ENCODE results near the gene PREX1.
"Not testable (repeated sequence)": the region's sequence is repeated elsewhere in the genome, so short reads cannot be mapped to it uniquely, and the experiment has no call there.

The PREX1 gene

GRCh38 chr20:48779435-48779834 lies 48.4 kb downstream of the PREX1 start:
- DNase-seq, result no peak

DNA sequence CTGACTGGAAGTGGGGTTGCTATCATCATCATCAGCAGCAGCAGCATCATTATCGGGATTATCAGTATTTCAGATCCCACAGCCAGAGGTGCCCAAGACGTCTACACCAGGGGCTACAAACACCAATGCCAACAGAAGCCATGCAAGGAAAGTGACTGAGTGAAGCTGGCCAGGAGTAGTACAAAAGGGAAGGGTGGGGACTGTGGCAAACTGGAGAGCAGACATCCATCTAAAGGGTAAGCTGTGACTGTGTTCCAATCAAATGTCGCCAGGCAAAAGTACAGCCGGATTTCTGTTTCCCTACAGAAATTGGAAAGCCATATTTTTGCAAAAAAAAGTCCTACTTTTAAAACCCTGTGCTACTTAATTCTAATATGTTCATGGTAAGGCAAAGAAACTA lies 50.0 kb downstream of the PREX1 start:
- no peak for DNase-seq

DNA sequence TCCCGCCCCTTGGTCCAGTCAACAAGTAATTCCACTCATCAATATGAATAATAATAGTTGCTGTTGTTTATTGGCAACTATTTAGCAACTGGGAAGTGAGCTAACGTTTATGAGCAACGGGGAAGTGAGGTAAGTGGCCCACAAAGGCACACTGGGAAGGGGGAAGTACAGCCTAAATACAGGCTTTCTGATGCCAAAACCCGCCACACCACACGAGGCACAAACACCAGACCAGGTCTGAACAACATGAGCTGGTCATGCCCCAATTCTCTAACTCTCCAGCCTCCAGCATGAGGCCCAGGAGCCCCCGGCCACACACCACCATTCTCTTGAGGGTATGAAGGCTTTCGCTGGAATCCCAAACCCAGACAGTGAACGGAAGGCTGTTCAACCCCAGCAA lies 50.8 kb downstream of the PREX1 start:
- peak in 18 of 56 donors; percentile 16 to 77 (median 34) for DNase-seq

DNA sequence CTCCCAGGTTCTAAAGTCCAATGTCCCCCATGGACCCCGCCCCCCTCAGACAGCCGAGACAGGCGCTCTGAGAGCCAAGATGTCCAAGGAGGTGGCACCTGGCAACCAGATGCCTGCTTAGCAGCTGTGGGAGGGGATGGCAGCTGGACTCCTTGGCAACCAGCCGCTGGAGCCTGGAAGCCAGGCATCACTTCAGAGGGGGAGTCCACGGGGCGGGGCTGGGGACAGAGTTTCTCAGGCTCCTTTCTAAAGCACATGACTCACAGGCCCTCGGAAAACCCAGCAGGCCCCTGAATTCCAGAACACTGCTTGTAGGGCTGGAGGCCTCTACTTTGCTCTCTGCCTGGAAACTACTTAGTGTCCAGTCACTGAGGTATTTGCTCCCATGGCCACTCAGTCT lies 51.5 kb downstream of the PREX1 start:
- peak in 31 of 56 donors; percentile 20 to 81 (median 43) for DNase-seq

DNA sequence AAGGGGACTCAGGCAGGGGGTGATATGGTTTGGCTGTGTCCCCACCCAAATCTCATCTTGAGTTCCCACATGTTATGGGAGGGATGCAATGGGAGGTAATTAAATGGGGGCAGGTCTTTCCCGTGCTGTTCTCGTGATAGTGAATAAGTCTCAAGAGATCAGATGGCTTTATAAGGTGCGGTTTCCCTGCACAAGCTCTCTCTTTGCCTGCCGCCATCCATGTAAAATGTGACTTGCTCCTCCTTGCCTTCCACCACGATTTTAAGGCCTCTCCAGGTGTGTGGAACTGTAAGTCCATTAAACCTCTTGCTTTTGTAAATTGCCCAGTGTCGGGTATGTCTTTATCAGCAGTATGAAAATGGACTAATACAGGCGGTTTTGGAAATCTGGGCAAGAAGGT lies 52.3 kb downstream of the PREX1 start:
- not testable (repeated sequence) for DNase-seq

- no peak for DNase-seq
Measured at GRCh38 chr20:48774696-48775095, 53.1 kb downstream of the PREX1 start.

DNA sequence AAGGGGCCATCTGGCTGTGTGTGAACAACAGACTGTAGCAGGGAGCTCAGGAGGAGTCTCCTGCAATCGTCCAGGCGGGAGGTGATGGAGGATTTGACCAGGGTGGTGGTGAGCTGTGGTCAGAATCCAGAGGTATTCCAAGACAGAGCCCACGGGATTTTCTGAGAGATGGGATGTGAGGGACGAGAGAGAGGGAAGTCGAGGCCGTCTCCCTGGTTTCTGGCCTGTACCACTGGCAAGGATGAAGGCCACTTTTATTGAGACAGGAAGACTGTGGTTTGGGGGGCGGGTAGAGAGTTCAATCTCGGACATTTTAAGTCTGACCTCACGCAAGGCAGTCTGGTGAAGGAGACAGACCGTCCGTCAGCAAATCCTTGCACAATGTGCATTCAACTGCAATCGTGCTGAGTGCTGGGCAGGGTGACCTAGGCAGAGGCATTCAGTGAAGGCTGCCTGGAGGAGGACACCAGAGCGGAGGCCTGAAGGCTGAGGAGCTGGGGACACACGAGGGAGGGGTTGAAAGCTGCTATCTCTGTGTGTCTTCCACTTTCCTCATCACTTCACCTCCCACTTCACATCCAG lies 53.9 kb downstream of the PREX1 start:
- DNase-seq, result peak in 6 of 56 donors; percentile 16 to 58 (median 30)

DNA sequence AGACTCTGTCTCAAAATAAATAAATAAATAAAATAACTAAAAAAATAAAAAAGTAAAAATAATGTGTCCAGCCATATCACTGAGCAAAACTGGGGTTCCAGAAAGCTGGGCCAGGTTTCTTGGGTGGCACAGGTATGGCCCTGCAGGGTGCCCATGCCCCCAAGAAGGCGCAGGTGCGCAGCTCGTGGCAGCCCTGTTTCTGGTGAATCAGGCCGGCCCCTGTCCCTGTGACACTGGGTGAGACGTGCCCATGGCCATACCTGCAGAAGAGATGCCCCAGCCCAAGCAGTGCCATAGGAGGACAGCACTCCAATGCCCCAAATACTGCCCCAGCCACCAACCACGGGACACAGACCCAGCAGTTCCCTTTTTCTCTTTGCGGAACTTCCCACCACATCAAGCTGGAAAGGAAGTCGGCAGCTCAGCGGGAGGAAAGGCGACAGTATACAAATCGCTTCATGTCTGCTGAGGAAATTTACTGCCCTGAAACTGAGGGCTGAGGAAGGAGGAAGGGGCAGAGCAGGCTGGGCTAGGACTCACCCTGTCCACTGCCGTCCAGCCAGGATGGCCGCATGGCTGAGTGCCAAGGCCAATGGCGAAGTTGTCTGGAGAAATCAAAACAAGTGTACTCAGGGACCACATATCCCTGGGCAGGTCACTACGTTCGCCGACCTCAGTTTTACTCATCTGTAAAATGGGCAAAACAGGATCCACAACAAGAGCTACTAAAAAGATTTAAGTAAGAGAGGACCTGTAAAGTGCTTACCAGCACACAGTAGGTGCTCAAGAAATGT lies 55.4 kb downstream of the PREX1 start:
- DNase-seq, result peak in 26 of 56 donors; percentile 26 to 73 (median 39)

DNA sequence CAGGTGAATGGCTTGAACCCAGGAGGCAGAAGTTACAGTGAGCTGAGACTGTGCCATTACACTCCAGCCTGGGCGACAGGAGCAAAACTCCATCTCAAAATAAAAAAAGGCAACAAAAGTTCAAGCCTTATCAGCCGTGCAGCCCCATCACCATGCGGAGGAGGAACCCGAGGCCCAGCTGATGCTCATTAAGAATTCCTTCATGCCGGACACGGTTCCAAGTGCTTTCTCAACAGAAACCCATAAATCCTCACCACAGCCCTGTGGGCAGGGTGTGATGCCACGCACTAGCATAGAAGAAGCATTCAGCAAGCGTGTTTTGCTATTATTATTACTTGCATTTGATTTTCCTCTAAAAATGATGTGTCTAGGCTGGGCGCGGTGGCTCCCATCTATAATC lies 56.3 kb downstream of the PREX1 start:
- DNase-seq, result peak in 3 of 56 donors; percentile 11 to 35 (median 23)

DNA sequence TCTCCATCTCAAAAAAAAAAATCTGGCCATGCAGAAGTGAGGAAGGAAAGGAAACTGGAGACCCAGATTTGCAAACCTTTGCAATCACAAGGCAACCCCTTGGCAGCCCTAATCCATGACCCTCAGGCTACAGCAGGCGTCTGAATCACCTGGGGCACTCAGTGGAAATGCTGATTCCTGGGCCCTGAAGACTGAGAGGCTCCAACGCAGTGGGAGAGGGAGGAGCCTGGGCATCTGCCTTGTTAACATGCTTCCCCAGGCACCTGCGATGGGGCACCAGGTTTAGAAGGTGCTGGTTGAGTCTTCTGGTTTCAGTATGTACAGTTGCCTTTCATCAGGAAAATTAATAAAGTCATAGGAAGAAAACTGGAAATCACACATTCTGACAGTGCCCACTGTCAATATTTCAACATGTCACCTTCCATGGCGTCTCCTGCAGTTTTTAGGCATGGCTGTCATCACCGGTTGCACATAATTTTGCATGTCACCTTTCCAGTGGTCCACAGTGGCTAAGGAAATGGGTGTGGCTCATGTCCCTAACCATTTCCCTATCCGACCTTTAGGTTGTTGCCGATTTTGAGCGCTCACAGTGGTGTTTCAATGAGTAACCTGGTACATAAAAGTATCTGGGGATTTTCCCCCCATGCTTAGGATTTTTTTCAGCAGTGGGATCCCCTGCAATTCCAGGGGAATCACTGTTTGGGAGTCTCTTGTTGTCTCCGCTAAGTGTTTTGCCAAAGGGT lies 56.9 kb downstream of the PREX1 start:
- DNase-seq, result no peak

DNA sequence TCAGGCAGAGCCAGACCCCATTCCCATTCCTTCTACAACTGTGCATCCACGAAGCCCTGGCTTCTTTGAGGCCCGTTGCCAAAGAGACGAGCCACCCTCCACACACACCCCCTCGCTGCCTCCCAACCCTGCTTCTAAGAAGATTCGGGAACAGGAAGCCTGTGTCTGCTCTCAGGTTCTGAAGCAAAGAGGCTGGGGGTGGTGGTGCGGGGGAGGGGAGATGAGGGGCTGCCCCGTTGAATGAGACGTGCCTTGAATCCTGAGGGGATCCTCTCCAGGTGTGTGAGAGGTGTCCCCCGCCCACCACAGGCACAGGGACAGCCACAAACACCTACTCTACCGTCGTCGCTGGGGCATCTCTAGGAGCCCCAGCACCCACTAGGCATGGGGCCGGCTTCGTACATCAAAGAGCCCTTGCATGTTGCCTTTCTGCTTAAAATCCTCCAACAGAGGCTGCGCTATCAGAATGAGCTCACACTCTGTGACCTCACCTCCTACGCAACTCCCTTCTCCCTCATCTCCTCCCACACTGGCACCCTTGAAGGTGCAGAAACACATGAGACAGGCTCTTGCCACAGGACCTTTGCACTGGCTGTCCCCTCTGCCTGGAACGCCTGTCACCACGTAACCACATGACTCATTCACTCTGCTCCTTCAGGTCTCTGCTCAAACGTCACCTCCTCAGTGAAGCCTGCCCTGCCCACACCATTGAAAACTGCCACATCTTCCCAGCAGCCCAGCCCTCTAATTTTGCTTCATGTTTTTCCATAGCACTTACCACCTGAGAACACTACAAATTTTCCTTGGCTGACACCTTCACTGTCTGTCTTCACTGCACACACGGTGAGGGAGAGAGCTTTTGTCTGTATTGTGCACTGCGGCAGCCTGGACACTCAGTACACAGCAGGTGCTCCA lies 58.5 kb downstream of the PREX1 start:
- peak in 26 of 56 donors; percentile 18 to 83 (median 44) for DNase-seq

DNA sequence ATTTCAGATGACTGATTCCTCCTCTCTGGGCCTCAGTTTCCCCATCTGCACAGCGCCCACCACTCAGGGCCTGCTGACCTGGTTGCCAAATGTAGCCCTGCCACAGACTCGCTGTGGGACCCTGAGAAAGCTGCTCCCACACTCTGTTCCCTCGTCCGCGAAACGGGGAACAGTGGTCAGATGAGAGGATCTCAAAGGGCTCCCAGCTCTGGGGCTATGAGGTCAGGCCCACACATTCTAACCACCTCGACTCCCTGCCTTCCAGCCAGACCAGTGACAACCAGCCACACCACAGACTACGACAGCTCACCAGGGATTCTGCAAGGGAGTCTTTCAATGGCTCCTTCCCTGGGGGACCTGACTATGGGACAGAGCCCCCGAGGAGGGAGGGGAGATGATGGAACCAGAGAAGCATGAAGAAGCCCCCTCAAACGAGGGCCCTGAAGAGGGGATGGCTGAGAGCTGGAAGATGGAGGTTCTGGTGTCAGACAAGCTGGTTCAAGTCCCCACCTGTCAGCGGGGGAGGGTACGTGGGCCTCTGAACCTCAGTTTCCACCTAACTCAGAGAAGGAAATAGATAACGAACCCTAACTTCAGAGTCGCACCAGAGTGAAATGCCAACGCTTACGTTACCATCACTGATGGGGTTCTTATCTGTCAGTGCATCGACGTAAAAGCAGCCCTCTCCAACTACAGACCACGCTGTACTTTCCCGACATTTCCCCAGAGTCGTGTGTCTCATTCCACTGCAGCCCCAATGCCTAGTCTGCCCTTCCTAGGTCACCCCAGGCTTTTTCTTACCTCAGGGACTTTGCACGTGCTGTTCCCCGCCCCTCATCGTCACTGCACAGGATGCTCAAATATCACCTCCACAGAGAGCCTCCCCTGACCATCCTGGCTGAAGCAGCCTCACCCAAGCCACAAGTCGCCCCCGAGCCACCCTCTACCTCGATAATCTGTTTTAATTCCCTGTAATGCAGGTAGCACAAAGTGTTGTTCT lies 60.5 kb downstream of the PREX1 start:
- no peak for DNase-seq

DNA sequence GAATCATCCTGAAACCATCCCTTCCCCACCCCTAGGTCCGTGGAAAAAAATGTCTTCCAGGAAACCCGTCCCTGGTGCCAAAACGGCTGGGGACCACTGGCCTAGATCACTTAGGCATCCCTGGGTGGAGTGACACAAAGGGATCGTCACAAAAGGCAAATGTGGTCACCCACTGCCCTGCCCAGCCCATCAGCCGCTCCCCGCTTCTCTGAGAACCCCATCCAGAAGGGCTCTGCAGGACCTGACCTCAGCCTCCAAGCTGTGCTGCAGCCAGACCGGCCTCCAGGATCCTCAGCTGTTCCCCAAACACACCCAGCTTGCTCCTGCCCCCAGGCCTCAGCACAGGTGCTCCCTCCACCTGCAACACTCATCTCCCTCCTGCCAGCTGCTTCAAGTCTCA lies 61.6 kb downstream of the PREX1 start:
- DNase-seq, result no peak

- DNase-seq, result no peak
Measured at GRCh38 chr20:48765359-48765758, 62.4 kb downstream of the PREX1 start.

GRCh38 chr20:48763216-48763914 lies 64.4 kb downstream of the PREX1 start:
- DNase-seq, result no peak

DNA sequence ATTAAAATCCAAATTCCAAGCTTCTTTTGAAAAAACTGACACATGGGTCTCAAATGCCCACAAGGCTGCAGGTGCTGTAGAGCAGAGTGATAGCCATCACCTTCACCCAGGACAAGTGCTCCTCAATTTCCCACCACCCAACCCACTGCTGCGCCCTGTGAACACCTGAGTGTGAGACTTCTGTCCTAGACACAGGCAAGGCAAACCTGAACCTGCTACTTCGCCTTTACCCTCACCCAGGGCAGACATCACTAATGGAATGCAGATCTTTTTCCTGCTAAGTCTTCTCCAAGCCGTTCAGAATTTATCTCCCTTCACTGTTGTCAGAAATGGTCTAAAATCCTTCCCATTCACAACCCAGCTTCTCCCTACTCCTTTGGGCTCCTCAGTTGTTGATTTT lies 65.9 kb downstream of the PREX1 start:
- no peak for DNase-seq

- DNase-seq, result no peak
Measured at GRCh38 chr20:48761023-48761785, 66.6 kb downstream of the PREX1 start.

DNA sequence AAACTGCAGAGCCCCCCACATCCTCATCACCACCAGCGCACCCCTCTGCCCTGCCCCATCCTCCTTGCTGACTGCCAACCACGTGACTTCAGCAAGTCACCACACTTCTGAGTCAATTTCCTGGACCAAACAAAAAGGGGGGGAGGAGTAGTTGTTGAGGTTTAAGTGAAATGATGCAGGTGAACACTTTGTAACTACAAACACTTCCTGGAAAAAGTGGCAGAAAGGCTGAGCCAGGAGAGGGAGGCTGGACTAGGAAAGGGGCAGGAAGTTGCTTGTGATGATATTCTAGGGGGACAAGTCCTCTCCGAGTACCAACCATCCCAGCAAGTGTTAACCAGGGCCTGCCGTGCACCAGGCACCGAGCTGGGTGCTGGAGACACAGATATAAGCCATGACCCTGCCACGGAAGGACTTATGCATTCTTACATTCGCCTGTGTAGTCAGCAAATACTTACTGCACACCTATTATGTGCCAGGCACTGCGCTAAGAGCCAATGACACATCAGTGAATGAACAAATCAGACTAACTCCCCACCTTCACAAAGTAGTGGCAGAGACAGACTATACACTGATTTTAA lies 67.3 kb downstream of the PREX1 start:
- peak in 1 of 56 donors; percentile 20 for DNase-seq
